Body of pancreas (tissue), 4 donors: ENCODE results near the gene SLC12A9.

Experiments
- POLR2A ChIP-seq, 3 donors: fragments of 450-650 bp; IDR thresholded peaks; one replicate each; pipeline ENCODE4 v1.6.1; 2016; ENCODE audit warnings: antibody characterized with exemption in 3 of 3, mild to moderate bottlenecking in 2 of 3
- TF ChIP-seq, protein P1 (sequence below), 7 experiments: fragments of 450-650 bp in 4 of 7; fragments of 200-600 bp in 3 of 7; sonication (generic) in 3 of 7; IDR thresholded peaks; one replicate each; pipeline ENCODE4 v1.5.1; 2016 to 2019; ENCODE audit warnings: antibody characterized with exemption in 7 of 7

DNA sequence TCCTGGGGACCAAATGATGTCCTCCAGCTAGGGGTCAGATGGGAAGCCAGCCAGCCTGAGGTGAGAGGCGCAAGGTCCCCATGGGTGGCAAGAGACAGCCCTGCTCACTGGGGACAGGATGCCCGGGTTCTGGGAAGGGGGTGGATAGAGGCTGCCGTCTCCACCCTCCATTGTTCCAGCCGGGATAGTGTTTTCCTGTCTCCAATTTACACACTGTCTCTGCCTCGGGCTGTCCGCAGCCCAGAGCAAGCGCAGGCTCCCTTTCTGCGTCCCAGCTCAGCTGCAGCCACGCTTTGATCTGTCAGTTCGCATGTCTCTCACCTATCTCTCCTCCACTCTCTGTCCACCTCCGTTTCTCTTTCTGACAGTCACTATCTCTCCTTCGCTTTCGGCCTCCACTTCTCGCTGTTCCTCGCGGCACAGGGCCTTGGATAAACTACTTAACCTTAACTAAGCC, 27.3 kb upstream of the SLC12A9 start:
- TF ChIP-seq, protein P1, sequence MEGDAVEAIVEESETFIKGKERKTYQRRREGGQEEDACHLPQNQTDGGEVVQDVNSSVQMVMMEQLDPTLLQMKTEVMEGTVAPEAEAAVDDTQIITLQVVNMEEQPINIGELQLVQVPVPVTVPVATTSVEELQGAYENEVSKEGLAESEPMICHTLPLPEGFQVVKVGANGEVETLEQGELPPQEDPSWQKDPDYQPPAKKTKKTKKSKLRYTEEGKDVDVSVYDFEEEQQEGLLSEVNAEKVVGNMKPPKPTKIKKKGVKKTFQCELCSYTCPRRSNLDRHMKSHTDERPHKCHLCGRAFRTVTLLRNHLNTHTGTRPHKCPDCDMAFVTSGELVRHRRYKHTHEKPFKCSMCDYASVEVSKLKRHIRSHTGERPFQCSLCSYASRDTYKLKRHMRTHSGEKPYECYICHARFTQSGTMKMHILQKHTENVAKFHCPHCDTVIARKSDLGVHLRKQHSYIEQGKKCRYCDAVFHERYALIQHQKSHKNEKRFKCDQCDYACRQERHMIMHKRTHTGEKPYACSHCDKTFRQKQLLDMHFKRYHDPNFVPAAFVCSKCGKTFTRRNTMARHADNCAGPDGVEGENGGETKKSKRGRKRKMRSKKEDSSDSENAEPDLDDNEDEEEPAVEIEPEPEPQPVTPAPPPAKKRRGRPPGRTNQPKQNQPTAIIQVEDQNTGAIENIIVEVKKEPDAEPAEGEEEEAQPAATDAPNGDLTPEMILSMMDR (IDR thresholded peaks at IDR 0.05) = no peak
- peak in 2 of 3 donors; percentile 24 to 33 for TF ChIP-seq POLR2A (IDR thresholded peaks at IDR 0.05)
